Stimulated activated CD4-positive, alpha-beta T cell treated with anti-CD3 and anti-CD28 coated beads, Interleukin-4, amount 100 ng/mL, for 1 hour (primary cell): ENCODE data around the gene INKA2.

ENCODE experiments used
- DNase-seq: peaks from one replicate; pipeline ENCODE4 v3.0.0-alpha.2; 2020

Gene INKA2

GRCh38 chr1:111695801-111696200 lies 43.4 kb downstream of the INKA2 start:
- DNase-seq, result no peak

- no peak for DNase-seq
Observed at GRCh38 chr1:111691886-111692285, 47.3 kb downstream of the INKA2 start.

DNA sequence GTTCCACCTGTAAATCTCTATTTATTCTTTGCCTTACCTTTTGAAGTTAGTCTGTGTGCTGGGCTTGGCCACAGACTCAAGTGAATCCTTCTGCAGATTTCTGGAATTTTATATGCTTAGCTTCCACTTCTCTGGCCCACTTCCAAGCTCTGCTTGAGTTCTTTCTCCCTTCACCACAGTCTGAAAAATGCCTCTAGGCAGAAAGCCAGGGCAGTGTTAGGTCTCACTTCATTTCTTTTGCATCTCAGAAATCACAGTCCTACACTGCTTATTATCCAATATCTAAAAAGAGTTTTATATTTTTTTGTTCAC lies 48.9 kb downstream of the INKA2 start:
- no peak for DNase-seq
